HCT116 (cell line): ENCODE measurements around the gene LRP2BP. TPM values are rescaled to one million over a fixed set of nuclear protein-coding genes. Genes with fewer than 3 reads are reported as not detected.

Experiments
- ATAC-seq: fragments of 200-7000 bp; cut with Tn5 transposase; 2 replicates; pipeline ENCODE4 v1.9.1; 2020; ENCODE audit warnings: mild to moderate bottlenecking, moderate library complexity
- BruUV-seq: library from RNA; stranded (reverse); fragments of 400-500 nt; replicated peaks from 2 replicates; lab custom pipeline; 2021; lab: Mats Ljungman, UMichigan
- CTCF ChIA-PET: fragments of 300-600 bp; sonication (Branson Sonifier 250); formaldehyde crosslinking; loops from one replicate; lab custom pipeline; 2021; ENCODE audit warnings: antibody characterized with exemption; lab: Charles Lee
- POLR2A ChIA-PET: fragments of 300-600, 350-600 bp; sonication (Branson Sonifier 250); formaldehyde crosslinking; loops from one replicate; lab custom pipeline; 2021; ENCODE audit warnings: antibody characterized with exemption; lab: Charles Lee
- RAD21 ChIA-PET, 2 experiments: fragments of 300-600 bp; sonication (Branson Sonifier 250); formaldehyde crosslinking; loops; one replicate each; lab custom pipeline; 2023; ENCODE audit warnings: low total read pairs in 2 of 2; ENCODE audit not compliant: uncharacterized antibody in 2 of 2, unreplicated experiment in 2 of 2, low non-redundant PET in 1 of 2; lab: Charles Lee
- DNase-seq: peaks from one replicate; pipeline ENCODE4 v3.0.0-alpha.2; 2010; ENCODE audit warnings: low read depth, low spot score
- H2AFZ ChIP-seq: fragments of 200-600 bp; shearing (Covaris generic), sonication (generic); 2 replicates; pipeline ENCODE4 v1.6.1; 2017; ENCODE audit warnings: low read depth, mixed run types, mixed read lengths, antibody characterized with exemption, low read length; ENCODE audit not compliant: poor library complexity, severe bottlenecking
- H3K27ac ChIP-seq: 2 replicates; pipeline ENCODE4 v1.5.1; 2012; ENCODE audit warnings: low read depth, low read length
- H3K27me3 ChIP-seq: fragments of 200-600 bp; sonication (generic); 2 replicates; pipeline ENCODE4 v1.6.1; 2016; ENCODE audit warnings: mixed run types, low read length, mixed read lengths; ENCODE audit not compliant: insufficient read depth
- H3K36me3 ChIP-seq, 2 experiments: fragments of 200-500 bp in 1 of 2; fragments of 200-600 bp in 1 of 2; sonication (Bioruptor generic) in 1 of 2; sonication (generic) in 1 of 2; 2 replicates each; pipeline versions ENCODE4 v1.5.1 to v1.6.1; 2014 to 2016; ENCODE audit warnings: low read length in 2 of 2, inconsistent platforms in 1 of 2, mixed read lengths in 1 of 2, mixed run types in 1 of 2; ENCODE audit not compliant: insufficient read depth in 2 of 2, control insufficient read depth in 1 of 2
- H3K4me1 ChIP-seq, 2 experiments: fragments of 200-600 bp in 1 of 2; sonication (generic) in 1 of 2; 2 replicates each; pipeline versions ENCODE4 v1.5.1 to v1.6.1; 2012 to 2017; ENCODE audit warnings: low read length in 2 of 2, inconsistent platforms in 1 of 2, mild to moderate bottlenecking in 1 of 2, mixed read lengths in 1 of 2, mixed run types in 1 of 2, moderate library complexity in 1 of 2; ENCODE audit not compliant: insufficient read depth in 2 of 2, control insufficient read depth in 1 of 2
- H3K4me2 ChIP-seq: fragments of 200-600 bp; sonication (generic); 2 replicates; pipeline ENCODE4 v1.6.1; 2017; ENCODE audit warnings: mixed run types, low read length, mixed read lengths
- H3K4me3 ChIP-seq, 2 experiments: fragments of 200-600 bp in 1 of 2; sonication (generic) in 1 of 2; replicated peaks in 1 of 2; 2 replicates each; pipeline ENCODE4 v1.5.1; 2011 to 2016; ENCODE audit warnings: low read length in 2 of 2, control low read depth in 1 of 2, low read depth in 1 of 2, mild to moderate bottlenecking in 1 of 2, mixed read lengths in 1 of 2, mixed run types in 1 of 2
- H3K79me2 ChIP-seq: fragments of 200-600 bp; sonication (generic); 2 replicates; pipeline ENCODE4 v1.6.1; 2017; ENCODE audit warnings: mild to moderate bottlenecking, mixed run types, low read length, moderate library complexity, mixed read lengths; ENCODE audit not compliant: insufficient read depth
- H3K9ac ChIP-seq: fragments of 200-600 bp; sonication (generic); 2 replicates; pipeline ENCODE4 v1.6.1; 2016; ENCODE audit warnings: low read length, mixed read lengths
- H3K9me2 ChIP-seq: fragments of 200-600 bp; sonication (generic), shearing (Covaris generic); 2 replicates; pipeline ENCODE4 v1.6.1; 2017; ENCODE audit warnings: mixed run types, mild to moderate bottlenecking, moderate library complexity; ENCODE audit not compliant: insufficient read depth
- H3K9me3 ChIP-seq, 2 experiments: fragments of 200-500 bp in 1 of 2; fragments of 200-600 bp in 1 of 2; sonication (Bioruptor generic) in 1 of 2; sonication (generic) in 1 of 2; 2 replicates each; pipeline ENCODE4 v1.6.1; 2014 to 2017; ENCODE audit warnings: low read length in 2 of 2, mixed read lengths in 2 of 2, inconsistent platforms in 1 of 2, low read depth in 1 of 2, mild to moderate bottlenecking in 1 of 2, mixed run types in 1 of 2, moderate library complexity in 1 of 2; ENCODE audit not compliant: control insufficient read depth in 1 of 2, insufficient read depth in 1 of 2
- H4K20me1 ChIP-seq: fragments of 200-600 bp; sonication (generic), shearing (Covaris generic); 2 replicates; pipeline ENCODE4 v1.6.1; 2017; ENCODE audit warnings: mixed run types, mild to moderate bottlenecking, moderate library complexity; ENCODE audit not compliant: insufficient read depth
- CBX3 ChIP-seq: IDR thresholded peaks from 2 replicates; pipeline ENCODE4 v1.6.1; 2012; ENCODE audit warnings: low read depth
- CEBPB ChIP-seq: IDR thresholded peaks from 2 replicates; pipeline ENCODE4 v1.6.1; 2012; ENCODE audit warnings: low read depth
- EGR1 ChIP-seq: IDR thresholded peaks from 2 replicates; pipeline ENCODE4 v1.6.1; 2012; ENCODE audit warnings: low read depth
- ELF1 ChIP-seq: IDR thresholded peaks from 2 replicates; pipeline ENCODE4 v1.6.1; 2012; ENCODE audit warnings: low read depth, borderline replicate concordance
- JUND ChIP-seq: IDR thresholded peaks from 2 replicates; pipeline ENCODE4 v1.6.1; 2012
- RAD21 ChIP-seq: IDR thresholded peaks from 2 replicates; pipeline ENCODE4 v1.6.1; 2012; ENCODE audit warnings: low read depth, mild to moderate bottlenecking
- SIN3A ChIP-seq: IDR thresholded peaks from 2 replicates; pipeline ENCODE4 v1.6.1; 2012; ENCODE audit warnings: low read depth
- SP1 ChIP-seq: IDR thresholded peaks from 2 replicates; pipeline ENCODE4 v1.6.1; 2012; ENCODE audit warnings: low read depth
- SRF ChIP-seq: IDR thresholded peaks from 2 replicates; pipeline ENCODE4 v1.6.1; 2012; ENCODE audit warnings: low read depth
- ZFX ChIP-seq: fragments of 450-650 bp; IDR thresholded peaks from 2 replicates; pipeline ENCODE4 v1.6.1; 2017
- intact Hi-C: fragments of 100-400 bp; cut with micrococcal nuclease; formaldehyde crosslinking; loops from 2 replicates; pipeline ENCODE4 v1.10.0; 2022
- total RNA-seq: library from RNA; stranded (reverse); gene quantifications from one replicate; pipeline ENCODE4 v1.2.1, GENCODE V29; 2021; ENCODE audit not compliant: unreplicated experiment
- TF ChIP-seq, protein P1 (sequence below): IDR thresholded peaks from 2 replicates; pipeline ENCODE4 v1.6.1; 2012; ENCODE audit warnings: low read depth
- TF ChIP-seq, protein P2 (sequence below): IDR thresholded peaks from 2 replicates; pipeline ENCODE4 v1.6.1; 2012
- TF ChIP-seq, protein P3 (sequence below), 3 experiments: fragments of 200-600 bp in 1 of 3; sonication (generic) in 1 of 3; IDR thresholded peaks in 2 of 3; conservative IDR thresholded peaks in 1 of 3; 2 replicates each; pipeline ENCODE4 v1.5.1; 2012 to 2017; ENCODE audit warnings: low read depth in 2 of 3, low read length in 2 of 3, antibody characterized with exemption in 1 of 3, borderline replicate concordance in 1 of 3, control low read depth in 1 of 3, mild to moderate bottlenecking in 1 of 3, mixed read lengths in 1 of 3, mixed run types in 1 of 3, moderate library complexity in 1 of 3; ENCODE audit not compliant: insufficient read depth in 1 of 3

LRP2BP gene
- total RNA-seq, 1 experiment from 2014 or later, result 2.9 TPM

DNA sequence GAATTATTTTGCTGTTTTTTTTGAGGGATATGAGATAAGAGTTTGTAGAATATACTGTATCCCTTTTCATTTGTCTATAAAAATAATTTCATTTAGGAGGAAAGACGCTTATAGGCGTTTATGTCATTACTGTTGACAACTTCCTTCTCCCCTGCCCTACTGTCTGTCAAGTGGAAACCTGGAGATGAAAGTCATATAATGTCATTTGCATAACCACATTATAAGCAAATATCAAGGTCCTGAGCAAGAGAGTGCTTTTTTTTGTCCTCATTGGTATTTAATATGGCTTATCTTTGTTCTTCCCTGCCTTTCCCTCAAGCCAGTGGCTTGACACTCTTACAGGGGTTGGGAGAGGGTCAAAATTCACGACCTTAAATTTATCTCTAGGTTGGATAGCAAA lies 55.8 kb downstream of the LRP2BP start:
- intact Hi-C loops, result no loop called here
- TF ChIP-seq EGR1 (no peak), SIN3A (no peak), SP1 (no peak), ELF1 (no peak), SRF (no peak), RAD21 (no peak), ZFX (no peak), CBX3 (no peak), CEBPB (no peak), JUND (no peak)
- TF ChIP-seq, protein P1, sequence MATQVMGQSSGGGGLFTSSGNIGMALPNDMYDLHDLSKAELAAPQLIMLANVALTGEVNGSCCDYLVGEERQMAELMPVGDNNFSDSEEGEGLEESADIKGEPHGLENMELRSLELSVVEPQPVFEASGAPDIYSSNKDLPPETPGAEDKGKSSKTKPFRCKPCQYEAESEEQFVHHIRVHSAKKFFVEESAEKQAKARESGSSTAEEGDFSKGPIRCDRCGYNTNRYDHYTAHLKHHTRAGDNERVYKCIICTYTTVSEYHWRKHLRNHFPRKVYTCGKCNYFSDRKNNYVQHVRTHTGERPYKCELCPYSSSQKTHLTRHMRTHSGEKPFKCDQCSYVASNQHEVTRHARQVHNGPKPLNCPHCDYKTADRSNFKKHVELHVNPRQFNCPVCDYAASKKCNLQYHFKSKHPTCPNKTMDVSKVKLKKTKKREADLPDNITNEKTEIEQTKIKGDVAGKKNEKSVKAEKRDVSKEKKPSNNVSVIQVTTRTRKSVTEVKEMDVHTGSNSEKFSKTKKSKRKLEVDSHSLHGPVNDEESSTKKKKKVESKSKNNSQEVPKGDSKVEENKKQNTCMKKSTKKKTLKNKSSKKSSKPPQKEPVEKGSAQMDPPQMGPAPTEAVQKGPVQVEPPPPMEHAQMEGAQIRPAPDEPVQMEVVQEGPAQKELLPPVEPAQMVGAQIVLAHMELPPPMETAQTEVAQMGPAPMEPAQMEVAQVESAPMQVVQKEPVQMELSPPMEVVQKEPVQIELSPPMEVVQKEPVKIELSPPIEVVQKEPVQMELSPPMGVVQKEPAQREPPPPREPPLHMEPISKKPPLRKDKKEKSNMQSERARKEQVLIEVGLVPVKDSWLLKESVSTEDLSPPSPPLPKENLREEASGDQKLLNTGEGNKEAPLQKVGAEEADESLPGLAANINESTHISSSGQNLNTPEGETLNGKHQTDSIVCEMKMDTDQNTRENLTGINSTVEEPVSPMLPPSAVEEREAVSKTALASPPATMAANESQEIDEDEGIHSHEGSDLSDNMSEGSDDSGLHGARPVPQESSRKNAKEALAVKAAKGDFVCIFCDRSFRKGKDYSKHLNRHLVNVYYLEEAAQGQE, result no peak
- TF ChIP-seq, protein P2, sequence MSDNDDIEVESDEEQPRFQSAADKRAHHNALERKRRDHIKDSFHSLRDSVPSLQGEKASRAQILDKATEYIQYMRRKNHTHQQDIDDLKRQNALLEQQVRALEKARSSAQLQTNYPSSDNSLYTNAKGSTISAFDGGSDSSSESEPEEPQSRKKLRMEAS, result no peak
- TF ChIP-seq, protein P3, sequence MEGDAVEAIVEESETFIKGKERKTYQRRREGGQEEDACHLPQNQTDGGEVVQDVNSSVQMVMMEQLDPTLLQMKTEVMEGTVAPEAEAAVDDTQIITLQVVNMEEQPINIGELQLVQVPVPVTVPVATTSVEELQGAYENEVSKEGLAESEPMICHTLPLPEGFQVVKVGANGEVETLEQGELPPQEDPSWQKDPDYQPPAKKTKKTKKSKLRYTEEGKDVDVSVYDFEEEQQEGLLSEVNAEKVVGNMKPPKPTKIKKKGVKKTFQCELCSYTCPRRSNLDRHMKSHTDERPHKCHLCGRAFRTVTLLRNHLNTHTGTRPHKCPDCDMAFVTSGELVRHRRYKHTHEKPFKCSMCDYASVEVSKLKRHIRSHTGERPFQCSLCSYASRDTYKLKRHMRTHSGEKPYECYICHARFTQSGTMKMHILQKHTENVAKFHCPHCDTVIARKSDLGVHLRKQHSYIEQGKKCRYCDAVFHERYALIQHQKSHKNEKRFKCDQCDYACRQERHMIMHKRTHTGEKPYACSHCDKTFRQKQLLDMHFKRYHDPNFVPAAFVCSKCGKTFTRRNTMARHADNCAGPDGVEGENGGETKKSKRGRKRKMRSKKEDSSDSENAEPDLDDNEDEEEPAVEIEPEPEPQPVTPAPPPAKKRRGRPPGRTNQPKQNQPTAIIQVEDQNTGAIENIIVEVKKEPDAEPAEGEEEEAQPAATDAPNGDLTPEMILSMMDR (IDR thresholded peaks at IDR 0.05 in 2 of 3, conservative IDR thresholded peaks at IDR 0.05 in 1 of 3; ENCODE audit: borderline replicate concordance in 1 of 3, insufficient read depth in 1 of 3, low read depth in 2 of 3, low read length in 2 of 3), result no peak
- no TSS peak for BruUV-seq
- no peak overlapping the region for H2AFZ ChIP-seq
- no peaks in the 10 kb centered on the region for H3K9me3 ChIP-seq
- no peak for DNase-seq
- H3K27me3 ChIP-seq, result no peaks in the 10 kb centered on the region
- no peak overlapping the region for H3K9ac ChIP-seq
- no peak for ATAC-seq
- ChIA-PET POLR2A (no interaction called here), CTCF (no interaction called here), RAD21 (no interaction called here)
- no peaks in the 10 kb centered on the region for H3K9me2 ChIP-seq
- no peak overlapping the region for H3K4me3 ChIP-seq
- peaks cover 4 to 7% of the 10 kb centered on the region in 2 experiments; a peak in 2 of 4 replicates for H3K36me3 ChIP-seq
- no peaks in the 10 kb centered on the region for H3K4me1 ChIP-seq
- no peak overlapping the region for H3K27ac ChIP-seq
- no peaks in the 10 kb centered on the region for H3K79me2 ChIP-seq
- no peak overlapping the region for H3K4me2 ChIP-seq
- H4K20me1 ChIP-seq, result no peaks in the 10 kb centered on the region
